ENCODE measurements around the gene ZBTB22.

DNA sequence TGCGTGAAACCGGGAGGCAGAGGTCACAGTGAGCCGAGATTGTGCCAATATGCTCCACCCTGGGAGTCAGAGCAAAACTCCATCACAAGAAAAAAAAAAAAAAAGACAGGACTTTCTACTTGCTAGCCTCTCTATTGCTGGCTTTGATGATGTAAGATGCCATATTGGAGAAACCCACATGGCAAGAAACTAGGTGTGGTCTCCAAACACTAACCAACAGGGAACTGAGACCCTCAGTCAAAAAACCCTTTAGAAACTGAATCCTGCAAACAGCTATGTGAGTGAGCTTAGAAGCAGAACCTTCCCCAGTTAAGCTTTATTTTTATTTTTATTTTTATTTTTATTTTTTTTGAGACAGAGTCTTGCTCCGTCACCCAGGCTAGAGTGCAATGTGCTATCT is 18.4 kb upstream of the ZBTB22 start:
- TF ChIP-seq, protein P1, sequence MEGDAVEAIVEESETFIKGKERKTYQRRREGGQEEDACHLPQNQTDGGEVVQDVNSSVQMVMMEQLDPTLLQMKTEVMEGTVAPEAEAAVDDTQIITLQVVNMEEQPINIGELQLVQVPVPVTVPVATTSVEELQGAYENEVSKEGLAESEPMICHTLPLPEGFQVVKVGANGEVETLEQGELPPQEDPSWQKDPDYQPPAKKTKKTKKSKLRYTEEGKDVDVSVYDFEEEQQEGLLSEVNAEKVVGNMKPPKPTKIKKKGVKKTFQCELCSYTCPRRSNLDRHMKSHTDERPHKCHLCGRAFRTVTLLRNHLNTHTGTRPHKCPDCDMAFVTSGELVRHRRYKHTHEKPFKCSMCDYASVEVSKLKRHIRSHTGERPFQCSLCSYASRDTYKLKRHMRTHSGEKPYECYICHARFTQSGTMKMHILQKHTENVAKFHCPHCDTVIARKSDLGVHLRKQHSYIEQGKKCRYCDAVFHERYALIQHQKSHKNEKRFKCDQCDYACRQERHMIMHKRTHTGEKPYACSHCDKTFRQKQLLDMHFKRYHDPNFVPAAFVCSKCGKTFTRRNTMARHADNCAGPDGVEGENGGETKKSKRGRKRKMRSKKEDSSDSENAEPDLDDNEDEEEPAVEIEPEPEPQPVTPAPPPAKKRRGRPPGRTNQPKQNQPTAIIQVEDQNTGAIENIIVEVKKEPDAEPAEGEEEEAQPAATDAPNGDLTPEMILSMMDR (IDR thresholded peaks at IDR 0.05): no peak
- no peak for TF ChIP-seq POLR2A (IDR thresholded peaks at IDR 0.05)
